Dedifferentiated amniotic fluid mesenchymal stem cell (primary cell): Measurements from ENCODE around the gene GAD1.

Experiments used
- DNase-seq: peaks from one replicate; pipeline ENCODE4 v3.0.0-alpha.2; 2016; ENCODE audit errors: extremely low spot score

The GAD1 gene

DNA sequence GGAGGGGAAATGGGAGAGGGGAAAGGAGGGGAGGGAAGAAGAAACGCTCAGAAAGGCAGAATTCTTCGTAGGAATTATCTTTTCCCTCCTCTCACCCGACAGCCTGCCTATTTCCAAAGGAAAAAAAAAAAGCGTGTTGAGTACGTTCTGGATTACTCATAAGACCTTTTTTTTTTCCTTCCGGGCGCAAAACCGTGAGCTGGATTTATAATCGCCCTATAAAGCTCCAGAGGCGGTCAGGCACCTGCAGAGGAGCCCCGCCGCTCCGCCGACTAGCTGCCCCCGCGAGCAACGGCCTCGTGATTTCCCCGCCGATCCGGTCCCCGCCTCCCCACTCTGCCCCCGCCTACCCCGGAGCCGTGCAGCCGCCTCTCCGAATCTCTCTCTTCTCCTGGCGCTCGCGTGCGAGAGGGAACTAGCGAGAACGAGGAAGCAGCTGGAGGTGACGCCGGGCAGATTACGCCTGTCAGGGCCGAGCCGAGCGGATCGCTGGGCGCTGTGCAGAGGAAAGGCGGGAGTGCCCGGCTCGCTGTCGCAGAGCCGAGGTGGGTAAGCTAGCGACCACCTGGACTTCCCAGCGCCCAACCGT lies at the start of gene GAD1:
GAD1 (plus strand) TSS at position 384 of the 589 bp plus-strand sequence. CDS start 1,705 bp downstream, outside the sequence.
- DNase-seq: no peak

DNA sequence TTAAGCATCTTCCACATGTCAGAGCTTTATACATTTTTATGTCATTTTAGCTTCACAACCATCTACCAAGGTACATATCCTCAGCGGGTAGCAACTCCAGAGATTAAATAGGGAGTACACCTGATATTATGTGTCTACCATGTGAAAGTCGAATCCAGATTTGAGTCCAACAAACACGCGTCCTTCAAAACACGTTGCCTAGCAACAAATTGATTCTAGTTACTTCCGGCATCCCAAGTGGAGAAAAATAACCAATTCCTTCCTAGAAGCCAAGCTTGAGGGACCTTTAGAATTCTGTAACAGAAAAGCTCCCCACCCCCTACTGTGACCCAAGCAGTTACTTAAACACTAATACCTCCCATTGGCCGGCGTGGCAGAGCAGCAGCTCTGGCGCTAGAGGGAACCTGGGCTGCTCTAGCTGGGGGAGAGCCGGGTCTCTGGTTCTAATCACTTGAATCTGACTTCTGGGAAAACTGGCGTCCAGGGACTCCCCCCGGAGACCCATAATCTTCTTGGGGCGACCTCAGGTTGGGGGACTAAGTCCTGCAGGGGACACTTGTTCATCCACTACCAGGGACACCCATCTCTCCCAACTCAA lies 46.6 kb upstream of the GAD1 start, which contains the start of gene ERICH2:
ERICH2 (plus strand) TSS at position 371 of the 598 bp plus-strand sequence. CDS start 304 bp downstream, outside the sequence.
- peak; percentile 49 for DNase-seq

DNA sequence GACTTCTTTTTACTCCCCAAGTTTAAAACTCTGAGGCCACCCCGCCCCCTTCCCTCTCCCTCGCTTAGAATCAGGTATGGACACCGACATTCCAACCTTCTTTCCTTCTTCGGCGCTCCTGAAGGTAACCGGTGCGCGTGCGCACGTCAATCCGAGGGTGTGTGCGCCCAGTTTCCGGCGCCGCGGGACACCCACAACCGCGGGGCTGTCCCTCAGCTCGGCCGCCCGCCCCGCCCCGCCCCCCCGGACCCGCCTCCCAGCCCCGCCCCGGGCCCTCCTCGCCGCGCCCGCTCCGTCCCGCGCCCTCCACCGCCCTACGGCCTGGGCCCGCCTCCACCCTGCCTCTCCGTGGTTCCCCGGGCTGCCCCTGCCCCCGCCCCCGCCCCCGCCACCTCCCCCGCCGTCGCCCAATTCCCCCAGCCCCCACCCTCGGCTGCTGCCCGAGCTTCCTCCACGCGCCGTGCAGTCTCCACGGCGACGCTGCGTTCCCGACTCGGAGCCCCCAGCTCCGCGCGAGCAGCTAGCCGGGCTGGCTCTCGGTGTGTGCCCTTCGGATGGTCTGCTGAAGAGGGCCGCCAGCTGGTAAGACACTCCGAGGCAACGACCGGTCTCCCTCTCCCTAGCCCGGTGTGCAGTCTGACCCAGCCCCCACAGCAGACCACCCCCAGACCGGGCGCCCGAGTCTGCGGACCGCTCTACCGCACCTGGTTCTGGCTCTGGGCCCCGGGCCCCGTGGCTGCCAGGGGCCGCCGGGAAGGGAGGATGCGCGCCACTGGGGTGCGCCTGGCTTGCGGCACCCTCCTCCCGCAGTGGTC lies 45.9 kb upstream of the GAD1 start:
- DNase-seq: peak; percentile 35

DNA sequence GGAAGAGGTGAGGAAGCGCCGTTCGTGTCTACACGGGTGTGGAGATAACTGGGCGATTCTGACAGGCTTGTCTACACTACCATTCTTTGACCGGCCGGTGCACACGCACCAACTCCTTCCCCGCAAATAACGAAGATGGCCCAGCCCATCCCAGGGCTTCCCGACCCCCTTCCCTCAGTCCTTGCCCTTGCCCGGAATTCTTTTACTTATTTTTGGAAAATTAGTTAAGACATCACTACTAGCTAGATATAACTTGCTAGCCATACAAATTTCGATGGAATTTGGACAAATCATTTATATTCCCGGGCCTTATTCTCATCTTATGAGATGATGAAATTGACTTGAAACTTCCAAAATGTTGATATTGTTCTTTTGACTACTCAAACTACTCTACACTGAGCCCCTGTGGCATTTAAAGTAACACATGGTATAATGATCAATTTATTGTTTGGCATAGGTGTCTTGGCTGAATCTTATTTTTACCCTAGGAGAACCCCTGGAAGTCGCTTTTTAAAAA lies 45.2 kb upstream of the GAD1 start:
- DNase-seq: peak; percentile 20

DNA sequence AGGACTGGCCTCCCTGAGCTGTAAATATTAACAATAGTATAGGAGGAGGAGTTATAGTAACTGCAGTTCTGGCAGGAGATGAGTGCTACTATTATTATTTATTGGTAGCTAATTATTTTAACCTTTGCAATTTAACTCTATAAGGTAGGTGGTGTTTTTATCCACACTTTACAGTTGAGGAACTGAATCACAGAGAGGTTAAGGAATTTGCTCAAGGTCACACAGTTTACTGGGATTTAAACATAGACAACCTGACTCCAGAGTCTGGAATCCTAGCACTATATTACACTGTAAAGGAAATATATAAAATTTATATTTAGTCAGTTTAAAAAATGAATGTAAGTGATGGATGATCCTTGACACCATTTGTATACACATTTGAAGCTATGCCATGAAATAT lies 44.4 kb upstream of the GAD1 start:
- no peak for DNase-seq

DNA sequence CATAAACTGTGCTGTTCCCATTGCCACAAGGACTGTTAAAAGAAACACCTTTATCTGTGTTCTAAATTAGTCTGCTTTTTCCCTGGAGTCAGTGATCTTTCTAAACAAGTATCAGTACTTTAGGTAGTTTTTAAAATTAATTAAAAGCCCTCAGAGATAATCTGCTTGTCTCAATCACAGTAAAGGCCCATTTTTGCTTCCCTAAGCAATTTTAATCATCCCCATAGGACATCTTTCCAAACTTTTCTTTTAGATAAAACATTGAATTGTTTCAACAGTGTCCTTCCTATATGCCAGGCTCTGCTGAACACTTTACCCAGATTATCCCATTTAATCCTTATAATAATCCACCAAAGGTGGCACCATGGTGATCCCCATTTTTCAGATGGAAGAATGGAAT lies 42.6 kb upstream of the GAD1 start:
- DNase-seq: no peak

DNA sequence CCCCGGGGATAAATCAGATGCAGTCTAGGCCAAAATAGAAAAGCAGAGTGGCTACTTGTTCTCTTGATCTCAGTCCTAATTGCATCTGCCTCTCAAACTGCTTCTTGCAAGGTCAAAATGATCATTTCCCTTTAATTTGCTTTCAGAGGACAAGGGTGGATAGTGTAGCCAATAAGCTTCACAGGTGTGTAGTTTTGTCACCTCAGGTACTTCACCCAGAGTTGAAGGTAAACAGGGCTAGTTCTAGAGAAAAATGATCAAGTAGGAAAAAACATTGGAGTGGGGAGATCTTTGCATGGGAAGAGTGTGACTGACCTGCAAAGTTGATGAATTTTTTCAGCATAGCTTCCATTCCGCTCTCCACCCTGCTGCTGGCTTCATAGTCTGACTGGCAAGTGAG lies 37.8 kb upstream of the GAD1 start:
- DNase-seq: no peak

DNA sequence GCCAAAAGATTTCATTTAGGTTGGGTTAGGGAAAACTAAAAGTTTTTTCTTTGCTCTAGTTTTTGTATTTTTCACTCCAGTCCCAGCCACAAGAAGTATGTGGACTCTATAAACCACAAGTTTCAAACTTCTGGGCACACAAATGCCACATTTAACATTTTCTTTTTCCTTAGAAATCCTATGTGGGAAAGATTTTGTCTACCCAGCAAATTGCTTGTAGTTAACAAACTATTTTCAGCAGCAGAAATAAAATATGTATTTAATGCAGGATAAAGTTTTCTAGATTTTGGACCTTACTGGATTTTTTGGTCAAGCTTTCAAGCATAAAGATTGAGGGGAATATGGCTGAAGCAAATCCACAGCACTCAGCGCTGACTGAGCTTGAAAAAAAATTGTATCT lies 37.4 kb upstream of the GAD1 start:
- DNase-seq: no peak

DNA sequence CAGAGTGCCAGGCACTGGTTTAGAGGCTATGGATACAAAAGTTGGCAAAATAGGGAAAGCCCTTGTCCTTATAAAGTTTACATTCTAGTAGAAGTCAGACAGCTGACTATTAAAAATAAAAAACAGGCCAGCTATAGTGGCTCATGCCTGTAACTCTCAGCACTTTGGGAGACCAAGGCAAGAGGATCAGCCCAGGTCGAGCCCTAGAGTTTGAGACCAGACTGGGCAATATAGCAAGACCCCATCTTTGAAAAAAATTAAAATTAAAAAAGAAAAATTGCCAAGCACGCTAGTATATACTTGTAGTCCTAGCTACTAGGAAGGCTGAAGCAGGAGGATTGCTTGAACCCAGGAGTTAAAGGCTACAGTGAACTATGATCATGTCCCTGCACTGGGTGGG lies 34.0 kb upstream of the GAD1 start:
- no peak for DNase-seq

DNA sequence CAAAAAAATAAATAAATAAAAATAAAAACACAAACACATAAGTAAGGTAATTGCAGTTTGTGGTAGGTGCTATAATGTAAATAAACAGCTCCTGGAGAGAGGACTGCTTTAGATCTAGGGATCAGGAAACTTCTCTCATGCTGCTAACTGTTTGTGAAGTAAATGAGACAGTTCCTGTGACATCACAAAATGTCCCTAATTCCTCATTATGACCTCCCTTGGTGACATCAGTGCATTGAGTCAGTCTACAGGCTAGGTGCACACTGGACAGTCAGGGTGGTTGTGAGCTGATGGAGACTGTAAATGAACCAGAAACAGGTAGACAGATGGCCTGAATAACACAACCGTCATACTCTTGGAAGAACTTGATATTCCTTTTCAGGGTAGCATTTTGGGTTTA lies 33.1 kb upstream of the GAD1 start:
- no peak for DNase-seq

DNA sequence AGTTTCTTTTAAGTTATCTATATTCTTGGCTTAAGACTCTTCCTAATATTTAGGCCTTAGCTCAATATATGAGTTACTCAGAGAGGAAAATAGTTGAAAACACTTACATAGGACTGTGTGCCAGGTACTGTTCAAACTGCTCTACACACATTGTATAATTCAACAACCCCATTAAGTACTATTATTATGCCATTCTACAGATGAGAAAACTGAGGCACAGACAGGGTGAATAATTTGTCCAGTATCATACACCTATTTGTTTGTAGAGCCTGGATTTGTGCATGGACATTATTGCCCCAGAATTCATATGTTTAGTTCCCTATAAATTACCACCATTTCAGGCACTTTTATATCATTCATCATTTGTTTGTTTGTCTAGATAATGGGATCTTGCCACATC lies 17.7 kb upstream of the GAD1 start:
- DNase-seq: no peak

DNA sequence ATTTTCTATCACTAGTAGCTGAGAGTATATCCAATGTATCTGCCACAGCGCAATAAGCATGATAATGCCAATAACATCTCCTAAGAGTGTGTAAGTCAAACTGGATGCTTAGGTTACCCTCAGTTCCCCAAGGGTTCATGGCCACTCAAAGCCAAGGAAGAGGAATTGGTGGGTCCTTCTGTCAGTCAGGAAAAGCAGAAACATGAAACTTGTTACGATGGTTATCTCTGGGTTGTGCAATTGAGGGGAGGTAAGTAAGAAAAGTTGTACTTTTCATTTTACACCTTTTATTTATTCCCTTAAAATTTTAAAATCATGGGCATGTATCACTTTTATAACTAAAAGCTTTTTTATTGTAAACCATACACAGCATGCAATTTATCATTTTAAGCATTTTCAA lies 10.1 kb upstream of the GAD1 start:
- no peak for DNase-seq

DNA sequence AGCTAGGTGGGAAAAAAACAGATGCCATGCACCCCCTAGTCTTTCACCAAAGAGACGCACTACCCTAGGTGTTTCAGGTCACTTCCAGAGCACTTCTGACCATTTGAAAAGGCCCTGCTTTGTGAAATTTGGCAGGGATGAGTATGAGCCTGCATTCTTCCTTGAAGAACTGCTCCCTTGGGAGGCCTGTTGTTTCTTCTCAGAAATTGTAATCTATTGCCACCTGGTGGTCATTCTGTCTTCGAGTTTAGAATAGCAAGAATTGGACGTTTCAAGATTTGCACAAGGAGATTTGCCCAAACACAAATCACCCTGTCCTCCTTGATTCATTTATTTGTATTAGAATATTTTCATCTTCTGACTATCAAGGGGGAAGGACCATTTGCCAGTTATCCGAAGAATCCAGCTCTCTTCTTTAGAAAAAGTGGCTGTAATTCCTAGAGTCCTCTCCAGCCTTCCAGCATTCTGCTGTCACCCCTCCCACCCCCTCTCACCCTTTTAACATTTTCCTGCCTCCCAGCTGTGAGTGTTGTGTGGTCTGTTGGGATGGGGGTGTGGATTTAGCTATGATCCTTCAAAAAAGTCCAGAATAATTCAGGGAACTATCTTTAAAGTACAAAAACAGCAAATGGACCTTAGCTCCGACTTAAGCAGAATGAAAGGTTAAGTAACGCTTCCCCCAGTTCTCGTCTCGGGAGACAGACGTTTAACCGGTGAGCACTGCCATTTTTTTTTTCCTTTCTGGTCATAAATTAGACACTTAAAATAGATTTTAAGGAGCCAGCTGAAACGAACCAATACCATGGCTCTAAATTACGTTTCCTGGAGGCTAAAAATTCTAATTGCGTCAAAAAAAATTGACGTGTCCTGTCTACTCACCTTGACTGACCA lies 3.7 kb upstream of the GAD1 start:
- peak; percentile 92 for DNase-seq

DNA sequence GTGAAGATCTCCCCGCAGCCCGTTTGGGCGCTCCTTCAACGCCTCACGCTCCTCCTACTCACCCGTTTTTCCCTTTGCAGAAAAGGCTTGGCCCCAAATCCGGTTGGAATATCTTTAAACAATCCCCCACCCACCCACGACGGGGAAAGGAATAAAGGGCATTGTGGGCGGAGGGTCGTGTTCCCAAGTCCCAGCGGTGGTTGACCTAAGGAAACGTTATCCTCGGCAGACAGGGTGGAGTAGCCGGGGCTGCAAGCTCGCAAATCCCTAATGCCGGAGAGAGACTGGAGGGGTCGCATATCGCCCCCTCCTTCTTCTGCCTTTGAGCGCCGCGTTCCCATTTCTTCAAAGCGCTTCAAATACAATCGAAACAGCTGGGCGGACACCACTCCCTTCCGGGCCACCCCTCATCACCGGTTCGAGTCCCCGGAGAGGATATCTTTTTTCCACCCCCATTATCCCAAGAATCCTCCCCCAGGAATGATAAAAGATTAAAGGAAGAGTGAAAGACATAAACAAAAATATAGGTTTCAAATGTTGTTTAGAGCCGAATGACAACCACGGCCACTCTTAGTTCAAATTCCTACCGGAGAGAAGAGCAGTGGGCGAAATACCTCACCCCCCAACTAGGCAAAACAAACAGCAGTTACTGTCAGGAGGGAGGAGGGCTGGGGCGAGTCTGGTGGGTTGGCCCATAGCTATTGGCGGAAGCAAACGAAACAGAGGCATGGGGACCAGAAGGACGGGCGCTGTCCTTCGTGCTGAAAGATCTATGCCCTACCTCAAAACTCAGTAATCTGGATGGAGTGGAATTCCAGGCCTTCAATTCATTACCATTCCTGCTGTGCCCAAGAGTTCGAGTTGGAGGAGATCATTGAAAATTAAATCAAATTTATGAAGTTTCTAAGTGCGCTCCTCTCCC lies 2.8 kb upstream of the GAD1 start:
- no peak for DNase-seq

DNA sequence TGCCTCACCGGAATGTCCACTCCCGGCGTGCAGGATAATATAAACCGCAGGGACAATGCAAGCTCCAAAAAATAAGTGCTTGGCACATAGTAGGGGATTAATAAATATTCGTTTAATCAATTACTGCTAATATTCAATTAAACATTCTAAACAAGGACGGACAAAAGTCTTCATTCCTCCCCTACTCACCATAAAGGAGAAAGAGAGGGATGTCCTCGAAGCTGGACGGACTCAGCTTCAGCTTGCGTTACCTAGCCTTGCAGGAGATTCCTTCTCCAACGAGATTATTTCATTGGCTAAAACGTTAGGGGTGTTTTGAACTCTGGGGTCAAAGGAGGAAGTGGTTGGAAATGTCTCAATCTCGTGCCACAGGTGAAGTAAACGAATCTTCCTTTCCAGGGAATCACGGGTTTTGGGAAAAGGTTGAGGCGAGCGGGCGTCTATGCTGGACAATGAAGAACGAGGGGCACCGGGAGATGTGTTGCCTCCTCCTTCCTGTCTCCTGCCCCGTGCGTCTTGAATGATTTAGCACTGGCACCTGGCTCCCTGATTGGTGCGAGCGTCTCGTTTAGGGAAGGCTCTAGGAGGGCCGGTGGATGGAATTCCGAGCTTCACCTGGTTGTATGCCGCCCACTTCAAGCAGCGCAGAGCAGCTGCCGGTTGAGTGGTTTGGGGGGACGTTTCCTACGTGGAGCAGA lies 2.0 kb upstream of the GAD1 start:
- no peak for DNase-seq

DNA sequence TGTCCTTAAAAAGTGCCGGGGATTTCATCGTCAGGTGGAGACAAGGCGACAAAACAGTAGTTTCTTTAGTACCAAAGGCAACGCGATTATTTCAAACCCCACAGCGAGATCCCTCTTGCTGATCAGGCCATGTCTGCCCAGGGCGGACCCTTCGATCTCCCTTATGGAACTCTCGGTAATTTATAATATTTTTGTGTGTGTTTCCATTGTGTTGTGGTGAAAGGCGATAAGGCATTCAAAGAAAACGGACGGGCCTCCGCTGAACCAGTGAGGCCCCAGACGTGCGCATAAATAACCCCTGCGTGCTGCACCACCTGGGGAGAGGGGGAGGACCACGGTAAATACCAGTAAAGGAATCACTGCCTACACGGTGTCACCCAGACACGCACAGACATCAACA lies 1.4 kb upstream of the GAD1 start:
- no peak for DNase-seq

DNA sequence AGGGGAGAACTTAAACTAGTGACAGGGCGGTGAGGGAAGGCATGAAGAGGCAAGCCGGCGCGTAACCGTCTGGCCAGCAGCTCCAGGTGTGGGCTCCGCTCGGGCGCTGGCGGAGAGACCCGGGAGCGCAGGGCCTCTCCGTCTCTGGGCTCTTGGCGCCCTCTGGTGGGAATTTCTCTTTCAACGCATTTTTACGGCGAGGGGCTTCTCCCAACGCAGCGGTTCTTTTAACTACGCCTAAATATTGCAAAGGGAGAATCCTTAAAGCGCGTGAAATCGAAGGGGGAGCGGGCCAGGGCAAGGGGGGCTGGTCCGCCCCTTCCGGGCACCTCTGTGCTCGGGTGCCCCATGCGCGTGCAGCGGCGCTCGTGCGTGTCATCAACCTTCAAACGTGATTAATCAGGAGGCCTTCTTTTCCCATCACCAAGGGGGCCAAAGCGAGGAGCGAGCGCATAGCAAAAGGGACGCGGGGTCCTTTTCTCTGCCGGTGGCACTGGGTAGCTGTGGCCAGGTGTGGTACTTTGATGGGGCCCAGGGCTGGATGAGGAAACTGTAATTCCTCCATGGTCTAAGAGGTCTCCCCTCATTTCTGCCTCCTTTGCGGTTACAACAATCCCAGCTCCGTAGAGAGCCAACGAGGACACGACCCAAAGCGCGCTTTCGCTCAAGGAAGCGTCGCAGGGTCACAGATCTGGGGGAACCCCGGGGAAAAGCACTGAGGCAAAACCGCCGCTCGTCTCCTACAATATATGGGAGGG lies 762 bp upstream of the GAD1 start:
- DNase-seq: no peak

DNA sequence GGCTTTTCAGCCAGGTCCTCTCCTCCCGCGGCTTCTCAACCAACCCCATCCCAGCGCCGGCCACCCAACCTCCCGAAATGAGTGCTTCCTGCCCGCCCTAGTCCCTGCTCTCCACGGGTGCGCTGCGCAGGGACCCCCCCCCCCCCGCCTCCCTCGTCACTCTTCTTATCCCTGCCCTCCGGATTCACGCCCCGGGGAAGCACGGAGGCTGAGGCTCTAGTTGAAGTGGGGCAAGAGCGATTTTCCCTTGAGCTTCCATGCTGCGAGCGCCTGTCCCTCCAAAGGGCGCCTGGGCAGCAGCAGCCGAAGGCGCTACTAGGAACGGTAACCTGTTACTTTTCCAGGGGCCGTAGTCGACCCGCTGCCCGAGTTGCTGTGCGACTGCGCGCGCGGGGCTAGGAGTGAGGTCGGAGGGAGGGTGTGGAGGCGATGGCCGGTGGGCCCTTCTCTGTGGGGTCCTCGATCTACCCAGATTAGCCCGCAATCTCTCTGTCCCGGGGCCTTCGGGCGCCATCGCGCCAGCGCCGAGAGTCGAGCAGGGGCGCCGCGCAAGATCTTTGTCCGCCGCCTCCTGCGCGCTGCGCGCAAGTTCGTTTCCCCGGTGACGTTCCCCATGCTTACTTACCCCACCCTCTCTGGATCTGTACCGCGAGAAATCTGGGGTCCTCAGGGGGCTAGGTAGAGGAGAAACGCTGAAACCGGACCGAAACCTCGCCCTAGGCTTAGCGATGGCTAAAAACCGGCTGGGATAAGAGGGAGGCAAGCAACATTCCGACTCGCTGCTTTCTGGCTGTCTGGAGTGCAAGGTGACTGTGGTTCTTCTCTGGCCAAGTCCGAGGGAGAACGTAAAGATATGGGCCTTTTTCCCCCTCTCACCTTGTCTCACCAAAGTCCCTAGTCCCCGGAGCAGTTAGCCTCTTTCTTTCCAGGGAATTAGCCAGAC lies 677 bp downstream of the GAD1 start:
- DNase-seq: no peak
